Activated CD4-positive, alpha-beta T cell treated with anti-CD3 and anti-CD28 coated beads, Interleukin-2, amount 50 U/mL, for 16 hours (primary cell): ENCODE data around the gene ABCA7.

Experiments
- DNase-seq: peaks from one replicate; pipeline ENCODE4 v3.0.0-alpha.2; 2020

The ABCA7 gene

GRCh38 chr19:1041272-1041834 lies 1.4 kb downstream of the ABCA7 start:
- no peak for DNase-seq

- no peak for DNase-seq
Observed at GRCh38 chr19:1041835-1042685, 2.2 kb downstream of the ABCA7 start.

GRCh38 chr19:1042689-1043511 lies 3.0 kb downstream of the ABCA7 start:
- no peak for DNase-seq

- DNase-seq, result peak; percentile 72
Observed at GRCh38 chr19:1045247-1045603, 5.3 kb downstream of the ABCA7 start.

GRCh38 chr19:1046117-1046626 lies 6.3 kb downstream of the ABCA7 start:
- DNase-seq, result no peak

GRCh38 chr19:1046836-1047695 lies 7.2 kb downstream of the ABCA7 start:
- no peak for DNase-seq

GRCh38 chr19:1047696-1048147 lies 7.8 kb downstream of the ABCA7 start:
- no peak for DNase-seq

- no peak for DNase-seq
Observed at GRCh38 chr19:1049106-1049505, 9.2 kb downstream of the ABCA7 start.

GRCh38 chr19:1049800-1050199 lies 9.9 kb downstream of the ABCA7 start:
- no peak for DNase-seq

GRCh38 chr19:1050989-1051788 lies 11.3 kb downstream of the ABCA7 start:
- no peak for DNase-seq

- DNase-seq, result no peak
Observed at GRCh38 chr19:1051791-1052190, 11.9 kb downstream of the ABCA7 start.

GRCh38 chr19:1052349-1052975 lies 12.6 kb downstream of the ABCA7 start:
- no peak for DNase-seq

- no peak for DNase-seq
Observed at GRCh38 chr19:1053176-1054101, 13.5 kb downstream of the ABCA7 start.

GRCh38 chr19:1054102-1055027 lies 14.5 kb downstream of the ABCA7 start:
- no peak for DNase-seq

- DNase-seq, result no peak
Observed at GRCh38 chr19:1055028-1055425, 15.1 kb downstream of the ABCA7 start.

GRCh38 chr19:1055886-1056620 lies 16.1 kb downstream of the ABCA7 start:
- no peak for DNase-seq

GRCh38 chr19:1057176-1057855 lies 17.4 kb downstream of the ABCA7 start:
- DNase-seq, result peak; percentile 48
